22Rv1 (cell line): ENCODE data around the gene CPLANE2.

Source experiments
- CTCF ChIP-seq: fragments of 450-650 bp; IDR thresholded peaks from 2 replicates; pipeline ENCODE4 v1.5.1; 2017; ENCODE audit warnings: mild to moderate bottlenecking
- ZFX ChIP-seq: fragments of 450-650 bp; IDR thresholded peaks from 2 replicates; pipeline ENCODE4 v1.6.1; 2017; ENCODE audit warnings: antibody characterized with exemption, borderline replicate concordance

DNA sequence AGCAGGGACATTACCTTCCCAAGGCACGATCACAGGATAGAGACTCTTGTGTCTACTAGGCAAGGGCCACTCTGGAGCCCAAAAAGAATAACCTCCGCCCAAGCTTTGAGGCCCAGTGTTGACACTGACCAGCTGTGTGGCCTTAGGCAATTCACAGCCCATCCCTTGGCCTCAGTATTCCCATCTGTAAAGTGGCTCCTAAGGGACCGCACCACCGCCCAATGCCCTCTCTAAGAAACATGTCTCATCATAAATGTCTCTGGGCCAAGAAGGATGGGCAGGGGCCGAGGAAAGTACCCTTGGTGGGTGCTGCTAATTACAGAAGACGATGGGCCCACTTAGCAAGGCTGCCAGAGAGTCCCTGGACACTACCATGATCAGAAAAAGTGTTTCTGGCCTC lies 25.2 kb downstream of the CPLANE2 start:
- TF ChIP-seq CTCF (no peak), ZFX (no peak)
